Measurements from ENCODE around the gene SNRPD3. TPM values are rescaled to one million over a fixed set of nuclear protein-coding genes. Genes with fewer than 3 reads are reported as not detected.

The SNRPD3 gene
- total RNA-seq (2021; ENCODE audit: unreplicated experiment) (144 TPM), Bru-seq, nascent RNA (percentile 90 among the genes with signal in this experiment), BruChase-seq, experiment 1, labeled RNA remaining after a 6-hour chase (percentile 93 among the genes with signal in this experiment), BruChase-seq, experiment 2, labeled RNA remaining after a 2-hour chase (percentile 88 among the genes with signal in this experiment)
- 194 and 200 TPM in 2 replicates for polyA plus RNA-seq (2012)
- long read RNA-seq, transcript SNRPD3-201 (4 exons, 1,763 nt), result major isoform, 91 of 124 reads
- long read RNA-seq, partial matches to known transcripts, result 17 of 124 reads
- long read RNA-seq, other reads (novel, unspliced or antisense), result 16 of 124 reads

GRCh38 chr22:24555165-24556039 lies at the start of gene SNRPD3:
SNRPD3 (plus strand) TSS chr22:24555999; CDS start chr22:24557675, 1,676 bp downstream.
- Histone ChIP-seq H3K36me3 (ENCODE audit: control insufficient read depth in 1 of 2, insufficient read depth in 2 of 2, low read length in 2 of 2) (peaks cover 23 to 27% of the 10 kb centered on the region in 2 experiments), H3K9ac (ENCODE audit: low read length) (peak within 1 kb of the TSS; percentile 95), H3K79me2 (ENCODE audit: insufficient read depth, low read length) (peaks cover 85% of the 10 kb centered on the region), H3K4me1 (ENCODE audit: control insufficient read depth in 1 of 2, insufficient read depth in 2 of 2, low read length in 2 of 2) (peaks cover 11 to 23% of the 10 kb centered on the region in 2 experiments), H3K27me3 (ENCODE audit: insufficient read depth, low read length) (no peaks in the 10 kb centered on the region), H3K4me3 (replicated peaks in 1 of 2; ENCODE audit: low read depth in 1 of 2, low read length in 2 of 2) (peak within 1 kb of the TSS; percentile 70 to 95), H3K4me2 (ENCODE audit: low read length) (peak within 1 kb of the TSS; percentile 88), H3K9me3 (ENCODE audit: control insufficient read depth in 1 of 2, insufficient read depth in 1 of 2, low read depth in 1 of 2, low read length in 2 of 2) (no peaks in the 10 kb centered on the region), H2AFZ (ENCODE audit: low read depth, low read length, poor library complexity, severe bottlenecking) (peak within 1 kb of the TSS; percentile 46), H3K9me2 (ENCODE audit: insufficient read depth) (no peaks in the 10 kb centered on the region), H3K27ac (ENCODE audit: low read depth, low read length) (peak within 1 kb of the TSS; percentile 87), H4K20me1 (ENCODE audit: insufficient read depth) (peaks cover 6% of the 10 kb centered on the region; the same call in 1 of the 2 replicates)
- ATAC-seq (peak; percentile 91), DNase-seq (ENCODE audit: low read depth, low spot score) (peak; percentile 97)
- POLR2A ChIA-PET, result interaction anchor here (0.6 to 1.5 kb wide), 3 partner anchors 14 to 42 kb away, joined by 3 to 4 read pairs (median 3); no protein-coding TSS in a partner anchor
- CTCF ChIA-PET, result interaction anchor here (1.0 to 1.7 kb wide), 2 partner anchors 34 to 381 kb away, joined by 4 to 6 read pairs; no protein-coding TSS in a partner anchor
- BruUV-seq (replicated peaks), result no TSS peak
- RAD21 ChIA-PET (ENCODE audit: low non-redundant PET in 1 of 2, low total read pairs in 2 of 2, uncharacterized antibody in 2 of 2, unreplicated experiment in 2 of 2), result interaction anchor here in 1 of 2 experiments (0.7 kb wide), 1 partner anchor 91 kb away, joined by 13 read pairs; no protein-coding TSS in a partner anchor
- intact Hi-C loops (cut with micrococcal nuclease), result no loop called here
- TF ChIP-seq MAX (IDR thresholded peaks at IDR 0.05) (peak; percentile 83), POLR2A (IDR thresholded peaks at IDR 0.05; ENCODE audit: borderline replicate concordance, extremely low read depth, insufficient read depth, insufficient read length) (peak; percentile 66), RAD21 (IDR thresholded peaks at IDR 0.05; ENCODE audit: low read depth) (no peak), SIN3A (IDR thresholded peaks at IDR 0.05; ENCODE audit: low read depth) (peak; percentile 81), ZFX (IDR thresholded peaks at IDR 0.05) (peak; percentile 89), CEBPB (IDR thresholded peaks at IDR 0.05; ENCODE audit: low read depth) (no peak), EZH2phosphoT487 (IDR thresholded peaks at IDR 0.05; ENCODE audit: borderline replicate concordance) (no peak), TCF7L2 (IDR thresholded peaks at IDR 0.05; ENCODE audit: borderline replicate concordance, extremely low read depth, insufficient read depth, insufficient read length) (peak; percentile 68), SP1 (IDR thresholded peaks at IDR 0.05; ENCODE audit: low read depth) (peak; percentile 75), YY1 (IDR thresholded peaks at IDR 0.05; ENCODE audit: extremely low read depth, insufficient replicate concordance, low read depth, low read length) (peak; percentile 85), CBX3 (IDR thresholded peaks at IDR 0.05; ENCODE audit: low read depth) (no peak; the same call in 1 of the 2 replicates), EGR1 (IDR thresholded peaks at IDR 0.05; ENCODE audit: low read depth) (peak; percentile 86), ATF3 (IDR thresholded peaks at IDR 0.05) (no peak), ELF1 (IDR thresholded peaks at IDR 0.05; ENCODE audit: borderline replicate concordance, low read depth) (peak; percentile 68), FOSL1 (IDR thresholded peaks at IDR 0.05; ENCODE audit: low read depth) (no peak)
